B cell (primary cell): ENCODE measurements around the gene PROC. TPM values are rescaled to one million over a fixed set of nuclear protein-coding genes. Genes with fewer than 3 reads are reported as not detected.
A peak's percentile ranks its signal among the peaks of the same experiment; 100 is the strongest.

Experiments
- ATAC-seq: fragments of 200-7000 bp; cut with Tn5 transposase; one replicate; pipeline ENCODE4 v1.10.0; 2021; ENCODE audit warnings: low read depth, mild to moderate bottlenecking, moderate number of reproducible peaks, moderate library complexity
- CTCF ChIA-PET: fragments of 350-600 bp; sonication (Branson Sonifier 250); formaldehyde crosslinking; loops from one replicate; lab custom pipeline; 2021; ENCODE audit warnings: antibody characterized with exemption, inconsistent platforms; lab: Charles Lee
- POLR2A ChIA-PET: fragments of 350-600 bp; sonication (Branson Sonifier 250); formaldehyde crosslinking; loops from one replicate; lab custom pipeline; 2021; ENCODE audit warnings: antibody characterized with exemption; lab: Charles Lee
- DNase-seq: peaks from one replicate; pipeline ENCODE4 v3.0.0; 2013
- H2AFZ ChIP-seq: 2 replicates; pipeline ENCODE4 v1.6.1; 2012; ENCODE audit warnings: mild to moderate bottlenecking, low read depth, low read length; ENCODE audit not compliant: insufficient read depth, poor library complexity, severe bottlenecking
- H3K27ac ChIP-seq, 2 donors: 1 replicate in 1 of 2; 2 replicates in 1 of 2; pipeline ENCODE4 v1.5.1; 2012 to 2013; ENCODE audit warnings: low read length in 2 of 2, mild to moderate bottlenecking in 2 of 2, moderate library complexity in 1 of 2
- H3K27me3 ChIP-seq, 4 experiments: fragments of 200-600 bp in 1 of 4; sonication (generic) in 1 of 4; replicated peaks in 1 of 4; 1 replicate in 2 of 4; 2 replicates in 2 of 4; pipeline versions ENCODE4 v1.6.1 to v1.7.0; 2013 to 2016; ENCODE audit warnings: low read length in 3 of 4, mild to moderate bottlenecking in 2 of 4, mixed read lengths in 1 of 4, moderate library complexity in 1 of 4; ENCODE audit not compliant: insufficient read depth in 4 of 4, control insufficient read depth in 3 of 4; ENCODE audit errors: control extremely low read depth in 1 of 4
- H3K36me3 ChIP-seq, 2 experiments: replicated peaks in 1 of 2; 1 replicate in 1 of 2; 2 replicates in 1 of 2; pipeline versions ENCODE4 v1.6.1 to v1.7.1; 2013; ENCODE audit warnings: low read length in 1 of 2; ENCODE audit not compliant: insufficient read depth in 2 of 2, control insufficient read depth in 1 of 2; ENCODE audit errors: control extremely low read depth in 1 of 2, extremely low read depth in 1 of 2
- H3K4me1 ChIP-seq, 2 donors: fragments of 200-600 bp in 1 of 2; sonication (generic) in 1 of 2; 1 replicate in 1 of 2; 2 replicates in 1 of 2; pipeline versions ENCODE4 v1.5.1 to v1.6.1; 2013 to 2017; ENCODE audit warnings: low read length in 2 of 2; ENCODE audit not compliant: control insufficient read depth in 2 of 2, insufficient read depth in 2 of 2
- H3K4me2 ChIP-seq: replicated peaks from 2 replicates; pipeline ENCODE3; 2012; ENCODE audit warnings: mild to moderate bottlenecking, low read depth, low read length; ENCODE audit not compliant: poor library complexity, severe bottlenecking
- H3K4me3 ChIP-seq, 5 experiments: fragments of 200-600 bp in 1 of 5; sonication (generic) in 1 of 5; 1 replicate in 3 of 5; 2 replicates in 2 of 5; pipeline versions ENCODE4 v1.5.1 to v1.7.0; 2011 to 2016; ENCODE audit warnings: low read length in 4 of 5, mild to moderate bottlenecking in 4 of 5, low read depth in 2 of 5, control low read depth in 1 of 5, moderate library complexity in 1 of 5; ENCODE audit not compliant: insufficient read depth in 1 of 5; ENCODE audit errors: control extremely low read depth in 1 of 5, extremely low read depth in 1 of 5
- H3K79me2 ChIP-seq: fragments of 200-600 bp; sonication (generic); one replicate; pipeline ENCODE4 v1.6.0; 2016; ENCODE audit warnings: low read length; ENCODE audit not compliant: control insufficient read depth, insufficient read depth
- H3K9ac ChIP-seq: fragments of 200-600 bp; sonication (generic); 2 replicates; pipeline ENCODE4 v1.6.1; 2017; ENCODE audit warnings: mild to moderate bottlenecking, low read length, moderate library complexity
- H3K9me3 ChIP-seq, 3 donors: one replicate each; pipeline versions ENCODE4 v1.6.1 to v1.7.1; 2013; ENCODE audit warnings: low read length in 2 of 3; ENCODE audit not compliant: control insufficient read depth in 2 of 3, insufficient read depth in 1 of 3; ENCODE audit errors: control extremely low read depth in 1 of 3
- H4K20me1 ChIP-seq: 2 replicates; pipeline ENCODE4 v1.6.0; 2012; ENCODE audit warnings: mild to moderate bottlenecking, low read length; ENCODE audit not compliant: insufficient read depth, control insufficient read depth, poor library complexity, severe bottlenecking
- H3K27ac Mint-ChIP-seq: one replicate; pipeline ENCODE4 v1.8.0; 2021; ENCODE audit warnings: mixed read lengths
- H3K27me3 Mint-ChIP-seq: one replicate; pipeline ENCODE4 v1.8.0; 2021; ENCODE audit warnings: mixed read lengths
- H3K4me1 Mint-ChIP-seq: one replicate; pipeline ENCODE4 v1.8.0; 2021; ENCODE audit warnings: mixed read lengths
- H3K4me3 Mint-ChIP-seq: one replicate; pipeline ENCODE4 v1.8.0; 2021; ENCODE audit warnings: mixed read lengths
- H3K9me3 Mint-ChIP-seq: one replicate; pipeline ENCODE4 v1.8.0; 2022; ENCODE audit warnings: mixed read lengths; ENCODE audit not compliant: insufficient read depth
- EZH2 ChIP-seq: IDR thresholded peaks from 2 replicates; pipeline ENCODE4 v1.6.1; 2012; ENCODE audit warnings: borderline replicate concordance, low read depth, mild to moderate bottlenecking, moderate library complexity, low read length; ENCODE audit not compliant: insufficient read depth, poor library complexity, severe bottlenecking
- WGBS: methylation state at CpG from one replicate; pipeline ENCODE4 v1.1.5; 2013; ENCODE audit warnings: missing lambda C conversion rate; ENCODE audit not compliant: insufficient coverage; 5-methylcytosine and 5-hydroxymethylcytosine counted together
- intact Hi-C: fragments of 100-400 bp; cut with micrococcal nuclease; formaldehyde crosslinking; loops from one replicate; pipeline ENCODE4 v1.10.0; 2022
- polyA plus RNA-seq: library from polyadenylated mRNA; depleted of rRNA; stranded (reverse); fragments of >200 nt; gene quantifications from 2 replicates; pipeline ENCODE4 v1.2.3, GENCODE V29; 2012
- total RNA-seq, 2 donors: library from RNA; stranded (reverse); fragments of 120-200 nt in 1 of 2; gene quantifications; 1 replicate in 1 of 2; 2 replicates in 1 of 2; pipeline versions ENCODE4 v1.2.3 to v1.2.4, GENCODE V29; 2013 to 2022
- TF ChIP-seq, protein P1 (sequence below): fragments of 200-600 bp; IDR thresholded peaks from one replicate; pipeline ENCODE4 v1.8.0; 2022; ENCODE audit warnings: antibody characterized with exemption, mild to moderate bottlenecking

PROC gene
- total and polyA plus RNA-seq, 2 donors (not counting 1 experiment from before 2014, with no cell fraction given), result 0.40 TPM; not detected in 1

GRCh38 chr2:127424598-127425520, 6.6 kb downstream of the PROC start:
- Mint-ChIP-seq H3K27me3 (no peaks in the 10 kb centered on the region), H3K9me3 (no peaks in the 10 kb centered on the region), H3K4me3 (peak overlapping the region; percentile 44), H3K27ac (no peak overlapping the region), H3K4me1 (peaks cover 15% of the 10 kb centered on the region)
- no peaks in the 10 kb centered on the region for H3K36me3 ChIP-seq
- POLR2A ChIA-PET, result interaction anchor here (0.5 kb wide), 1 partner anchor 59 kb away, joined by 4 read pairs; no protein-coding TSS in a partner anchor
- H3K79me2 ChIP-seq, result peaks cover 3% of the 10 kb centered on the region
- H4K20me1 ChIP-seq, result peaks cover 11% of the 10 kb centered on the region
- H3K27ac ChIP-seq, result no peak overlapping the region
- no peak overlapping the region for H2AFZ ChIP-seq
- no peaks in the 10 kb centered on the region for H3K9me3 ChIP-seq
- H3K4me1 ChIP-seq, result peaks cover 15 to 16% of the 10 kb centered on the region in 2 donors
- H3K4me3 ChIP-seq, result no peak overlapping the region
- 85% methylated on average over 9 of the region's 13 CpGs for WGBS
- no peak overlapping the region for H3K4me2 ChIP-seq
- DNase-seq, result no peak
- peaks cover 0 to 17% (median 7%) of the 10 kb centered on the region in 4 experiments for H3K27me3 ChIP-seq
- intact Hi-C loops, result no loop called here
- ATAC-seq, result no peak
- H3K9ac ChIP-seq, result no peak overlapping the region
- TF ChIP-seq, protein P1, sequence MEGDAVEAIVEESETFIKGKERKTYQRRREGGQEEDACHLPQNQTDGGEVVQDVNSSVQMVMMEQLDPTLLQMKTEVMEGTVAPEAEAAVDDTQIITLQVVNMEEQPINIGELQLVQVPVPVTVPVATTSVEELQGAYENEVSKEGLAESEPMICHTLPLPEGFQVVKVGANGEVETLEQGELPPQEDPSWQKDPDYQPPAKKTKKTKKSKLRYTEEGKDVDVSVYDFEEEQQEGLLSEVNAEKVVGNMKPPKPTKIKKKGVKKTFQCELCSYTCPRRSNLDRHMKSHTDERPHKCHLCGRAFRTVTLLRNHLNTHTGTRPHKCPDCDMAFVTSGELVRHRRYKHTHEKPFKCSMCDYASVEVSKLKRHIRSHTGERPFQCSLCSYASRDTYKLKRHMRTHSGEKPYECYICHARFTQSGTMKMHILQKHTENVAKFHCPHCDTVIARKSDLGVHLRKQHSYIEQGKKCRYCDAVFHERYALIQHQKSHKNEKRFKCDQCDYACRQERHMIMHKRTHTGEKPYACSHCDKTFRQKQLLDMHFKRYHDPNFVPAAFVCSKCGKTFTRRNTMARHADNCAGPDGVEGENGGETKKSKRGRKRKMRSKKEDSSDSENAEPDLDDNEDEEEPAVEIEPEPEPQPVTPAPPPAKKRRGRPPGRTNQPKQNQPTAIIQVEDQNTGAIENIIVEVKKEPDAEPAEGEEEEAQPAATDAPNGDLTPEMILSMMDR, result no peak
- no peak for TF ChIP-seq EZH2
- CTCF ChIA-PET, result interaction anchor here (0.9 to 2.0 kb wide), 3 partner anchors 9 to 101 kb away, joined by 3 to 9 read pairs (median 6); no protein-coding TSS in a partner anchor
